DOHH2 (cell line): ENCODE results near the gene ZSCAN5B.
A peak's percentile ranks its signal among the peaks of the same experiment; 100 is the strongest.
"Not testable (repeated sequence)": the region's sequence is repeated elsewhere in the genome, so short reads cannot be mapped to it uniquely, and the experiment has no call there.

Experiments used
- H3F3A ChIP-seq: fragments of 200-600 bp; sonication (generic), shearing (Covaris generic); 2 replicates; pipeline ENCODE4 v1.6.0; 2016; ENCODE audit warnings: antibody characterized with exemption, mild to moderate bottlenecking; ENCODE audit not compliant: control insufficient read depth, insufficient read depth
- H3K27ac ChIP-seq: fragments of 200-600 bp; sonication (generic); 2 replicates; pipeline ENCODE4 v1.5.1; 2014; ENCODE audit warnings: low read depth, mild to moderate bottlenecking, low read length, moderate library complexity
- H3K27me3 ChIP-seq: fragments of 200-600 bp; sonication (generic); 2 replicates; pipeline ENCODE4 v1.6.1; 2014; ENCODE audit warnings: mild to moderate bottlenecking, low read length, mixed read lengths; ENCODE audit not compliant: control insufficient read depth
- H3K36me3 ChIP-seq: fragments of 200-600 bp; sonication (generic); 2 replicates; pipeline ENCODE4 v1.6.1; 2014; ENCODE audit warnings: mild to moderate bottlenecking, low read length, moderate library complexity, mixed read lengths; ENCODE audit not compliant: control insufficient read depth
- H3K4me1 ChIP-seq: fragments of 200-600 bp; sonication (generic); 2 replicates; pipeline ENCODE4 v1.6.1; 2014; ENCODE audit warnings: mild to moderate bottlenecking, low read length, mixed read lengths; ENCODE audit not compliant: control insufficient read depth
- H3K4me2 ChIP-seq: fragments of 200-600 bp; sonication (generic); 2 replicates; pipeline ENCODE4 v1.6.0; 2014; ENCODE audit warnings: mild to moderate bottlenecking, low read length, moderate library complexity
- H3K4me3 ChIP-seq: fragments of 200-600 bp; sonication (generic); 2 replicates; pipeline ENCODE4 v1.5.1; 2014; ENCODE audit warnings: mild to moderate bottlenecking, low read length, mixed read lengths
- H3K79me2 ChIP-seq: fragments of 200-600 bp; sonication (generic); 2 replicates; pipeline ENCODE4 v1.6.1; 2014; ENCODE audit warnings: mild to moderate bottlenecking, low read length, mixed read lengths; ENCODE audit not compliant: control insufficient read depth
- H3K9me2 ChIP-seq: fragments of 200-600 bp; sonication (generic); replicated peaks from 2 replicates; pipeline ENCODE4 v1.6.1; 2014; ENCODE audit warnings: mild to moderate bottlenecking, low read length, mixed read lengths; ENCODE audit not compliant: control insufficient read depth
- H3K9me3 ChIP-seq: fragments of 200-600 bp; sonication (generic); 2 replicates; pipeline ENCODE4 v1.6.1; 2014; ENCODE audit warnings: antibody characterized with exemption, low read length, mixed read lengths; ENCODE audit not compliant: control insufficient read depth, insufficient read depth
- H4K20me1 ChIP-seq: fragments of 200-600 bp; sonication (generic); 2 replicates; pipeline ENCODE4 v1.6.0; 2014; ENCODE audit warnings: low read depth, mild to moderate bottlenecking, antibody characterized with exemption, low read length, moderate library complexity; ENCODE audit not compliant: control insufficient read depth, insufficient read depth
- EZH2phosphoT487 ChIP-seq: fragments of 200-600 bp; sonication (generic); IDR thresholded peaks from 2 replicates; pipeline ENCODE4 v1.6.1; 2017; ENCODE audit warnings: borderline replicate concordance, mild to moderate bottlenecking, antibody characterized with exemption, low read length, moderate library complexity, mixed read lengths
- TF ChIP-seq, protein P1 (sequence below): fragments of 200-600 bp; sonication (generic); IDR thresholded peaks from one replicate; pipeline ENCODE4 v1.5.1; 2014; ENCODE audit warnings: antibody characterized with exemption, mild to moderate bottlenecking, low read depth, low read length; ENCODE audit not compliant: poor library complexity, severe bottlenecking

ZSCAN5B gene

DNA sequence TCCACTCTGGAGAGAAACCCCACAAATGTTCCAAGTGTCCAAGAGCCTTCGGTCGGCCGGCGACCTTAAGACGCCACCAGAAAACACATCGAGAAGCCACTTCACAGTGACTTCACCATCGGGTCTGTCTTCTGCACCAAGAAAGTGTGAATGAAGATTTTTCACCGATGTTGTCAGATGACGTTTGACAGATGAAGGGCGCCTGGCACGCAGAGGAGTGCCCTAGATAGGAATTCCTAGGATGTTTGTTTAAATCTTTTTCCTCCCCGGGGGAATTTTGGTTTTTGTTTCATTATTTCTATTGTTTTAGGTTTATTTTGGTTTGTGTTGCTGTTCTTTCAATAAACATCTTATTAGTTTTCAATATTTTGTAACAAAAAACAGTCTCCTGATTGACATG, 11.5 kb upstream of the ZSCAN5B start:
- Histone ChIP-seq H3K27me3 (no peaks in the 10 kb centered on the region), H3K79me2 (no peaks in the 10 kb centered on the region), H3K4me1 (no peaks in the 10 kb centered on the region), H3F3A (no peaks in the 10 kb centered on the region), H3K9me2 (no peaks in the 10 kb centered on the region), H3K27ac (no peak overlapping the region), H4K20me1 (no peaks in the 10 kb centered on the region), H3K36me3 (no peaks in the 10 kb centered on the region), H3K4me3 (no peak overlapping the region), H3K9me3 (no peaks in the 10 kb centered on the region), H3K4me2 (no peak overlapping the region)
- TF ChIP-seq, protein P1, sequence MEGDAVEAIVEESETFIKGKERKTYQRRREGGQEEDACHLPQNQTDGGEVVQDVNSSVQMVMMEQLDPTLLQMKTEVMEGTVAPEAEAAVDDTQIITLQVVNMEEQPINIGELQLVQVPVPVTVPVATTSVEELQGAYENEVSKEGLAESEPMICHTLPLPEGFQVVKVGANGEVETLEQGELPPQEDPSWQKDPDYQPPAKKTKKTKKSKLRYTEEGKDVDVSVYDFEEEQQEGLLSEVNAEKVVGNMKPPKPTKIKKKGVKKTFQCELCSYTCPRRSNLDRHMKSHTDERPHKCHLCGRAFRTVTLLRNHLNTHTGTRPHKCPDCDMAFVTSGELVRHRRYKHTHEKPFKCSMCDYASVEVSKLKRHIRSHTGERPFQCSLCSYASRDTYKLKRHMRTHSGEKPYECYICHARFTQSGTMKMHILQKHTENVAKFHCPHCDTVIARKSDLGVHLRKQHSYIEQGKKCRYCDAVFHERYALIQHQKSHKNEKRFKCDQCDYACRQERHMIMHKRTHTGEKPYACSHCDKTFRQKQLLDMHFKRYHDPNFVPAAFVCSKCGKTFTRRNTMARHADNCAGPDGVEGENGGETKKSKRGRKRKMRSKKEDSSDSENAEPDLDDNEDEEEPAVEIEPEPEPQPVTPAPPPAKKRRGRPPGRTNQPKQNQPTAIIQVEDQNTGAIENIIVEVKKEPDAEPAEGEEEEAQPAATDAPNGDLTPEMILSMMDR = no peak
- no peak for TF ChIP-seq EZH2phosphoT487

DNA sequence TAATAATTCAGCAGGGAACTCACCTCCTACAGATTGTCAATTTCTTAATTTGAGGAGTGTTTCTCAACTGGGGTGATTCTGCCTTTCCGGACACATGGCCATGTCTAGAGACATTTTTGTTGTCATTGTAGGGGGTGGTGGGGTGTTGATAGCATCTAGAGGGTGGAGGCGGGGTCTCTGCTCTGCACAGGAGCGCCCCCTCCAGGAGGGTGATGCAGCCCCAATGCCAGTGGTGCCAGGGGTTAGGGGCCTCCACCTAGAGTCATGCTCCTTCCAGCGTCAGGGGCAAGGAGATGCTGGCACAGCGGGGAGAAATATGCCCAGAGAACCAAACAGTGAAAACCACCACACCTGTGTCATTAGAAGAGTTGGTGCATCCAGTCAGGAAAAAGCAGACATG, 10.0 kb upstream of the ZSCAN5B start:
- H3K27ac ChIP-seq, H3K79me2 ChIP-seq, H3K27me3 ChIP-seq, H3K36me3 ChIP-seq, H3K4me2 ChIP-seq, H4K20me1 ChIP-seq, H3K9me2 ChIP-seq, H3F3A ChIP-seq, H3K4me1 ChIP-seq, H3K4me3 ChIP-seq, H3K9me3 ChIP-seq: not testable (repeated sequence)
- TF ChIP-seq, protein P1 = peak; percentile 14

DNA sequence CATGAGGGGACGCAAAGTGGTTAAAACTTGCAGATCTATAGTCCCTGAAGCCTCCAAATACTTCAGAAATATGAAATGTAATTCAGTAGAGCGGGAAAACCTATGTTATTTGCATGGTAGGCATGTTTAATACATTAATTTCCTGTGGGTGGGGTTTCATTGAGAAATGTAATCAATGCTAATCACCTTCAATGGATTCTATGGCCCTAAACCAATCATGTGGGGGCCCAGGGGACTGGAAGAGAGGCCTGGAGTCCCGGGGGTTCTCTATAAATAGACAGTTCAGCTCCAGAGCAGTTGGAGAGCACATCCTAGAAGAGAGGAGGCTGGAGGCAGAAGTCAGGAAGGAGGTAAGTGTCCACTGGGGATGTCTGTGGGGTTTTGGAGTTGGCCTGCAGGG, 4.4 kb upstream of the ZSCAN5B start, which contains the start of gene ZSCAN5C:
TSS of gene ZSCAN5C (plus strand) at position 301 of the 400 bp plus-strand sequence. CDS start 3,641 bp downstream, outside the sequence.
- no peaks in the 10 kb centered on the region for H4K20me1 ChIP-seq
- H3K79me2 ChIP-seq = no peaks in the 10 kb centered on the region
- H3K4me2 ChIP-seq = no peak within 1 kb of the TSS
- no peaks in the 10 kb centered on the region for H3K36me3 ChIP-seq
- no peaks in the 10 kb centered on the region for H3K9me3 ChIP-seq
- H3K9me2 ChIP-seq = no peaks in the 10 kb centered on the region
- no peak within 1 kb of the TSS for H3K4me3 ChIP-seq
- TF ChIP-seq, protein P1 = no peak
- TF ChIP-seq EZH2phosphoT487 = no peak
- no peak within 1 kb of the TSS for H3K27ac ChIP-seq
- no peaks in the 10 kb centered on the region for H3K27me3 ChIP-seq
- no peaks in the 10 kb centered on the region for H3F3A ChIP-seq
- no peaks in the 10 kb centered on the region for H3K4me1 ChIP-seq

DNA sequence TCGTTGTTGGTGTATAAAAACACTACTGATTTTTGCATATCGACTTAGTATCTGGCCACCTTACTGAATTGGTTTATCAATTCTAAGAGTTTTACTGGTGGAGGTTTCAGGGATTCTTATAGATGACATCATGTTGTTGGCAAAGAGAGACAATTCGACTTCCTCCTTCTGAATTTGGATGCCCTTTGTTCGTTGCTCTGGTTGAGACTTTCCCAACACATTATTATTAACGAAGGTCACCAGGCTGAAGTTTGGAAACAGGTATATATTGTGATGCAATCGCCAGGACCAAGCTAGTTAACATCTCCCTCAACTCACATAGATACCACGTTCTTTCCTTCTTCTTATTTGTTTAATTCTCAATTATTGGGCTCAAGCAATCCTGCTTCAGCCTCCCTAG, 2.1 kb upstream of the ZSCAN5B start:
- Histone ChIP-seq H3K27ac (no peak overlapping the region), H3K79me2 (no peaks in the 10 kb centered on the region), H4K20me1 (no peaks in the 10 kb centered on the region), H3K4me1 (no peaks in the 10 kb centered on the region), H3K4me2 (no peak overlapping the region), H3K9me3 (no peaks in the 10 kb centered on the region), H3F3A (no peaks in the 10 kb centered on the region), H3K36me3 (no peaks in the 10 kb centered on the region), H3K4me3 (no peak overlapping the region), H3K27me3 (no peaks in the 10 kb centered on the region), H3K9me2 (no peaks in the 10 kb centered on the region)
- TF ChIP-seq, protein P1 = no peak
- no peak for TF ChIP-seq EZH2phosphoT487
